ENCODE data around the gene SLC25A30. TPM values are rescaled to one million over a fixed set of nuclear protein-coding genes. Genes with fewer than 3 reads are reported as not detected.
A peak's percentile ranks its signal among the peaks of the same experiment; 100 is the strongest.
"Not testable (repeated sequence)": the region's sequence is repeated elsewhere in the genome, so short reads cannot be mapped to it uniquely, and the experiment has no call there.

The SLC25A30 gene
- polyA plus RNA-seq, 6 donors from 2014 or later = 2.5 to 4.0 (median 3.1) TPM; not detected in 1

DNA sequence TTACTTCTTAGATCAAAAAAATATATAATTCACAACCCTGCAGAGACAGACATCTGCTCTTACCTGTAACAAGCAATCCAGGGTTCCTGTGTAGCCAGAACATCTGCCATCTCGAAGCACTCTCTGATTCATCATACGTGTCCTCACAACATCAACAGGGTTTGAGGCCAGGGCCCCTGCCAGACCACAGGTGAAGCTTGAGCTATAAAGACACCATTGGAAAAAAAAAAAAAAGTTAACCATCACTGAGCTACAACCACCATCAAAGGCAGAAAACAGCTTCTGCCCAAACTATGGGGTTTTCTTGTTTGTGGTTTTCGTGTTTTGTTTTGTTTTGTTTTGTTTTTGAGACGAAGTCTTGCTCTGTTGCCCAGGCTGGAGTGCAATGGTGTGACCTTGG is 19.3 kb downstream of the SLC25A30 start:
- H3K4me1 Mint-ChIP-seq = peaks cover 5 to 7% (median 7%) of the 10 kb centered on the region in 3 donors
- H3K4me3 Mint-ChIP-seq = no peak overlapping the region
- DNase-seq (no peak), ATAC-seq (ENCODE audit: low read depth in 2 of 2) (no peak)
- no peaks in the 10 kb centered on the region for H3K9me3 Mint-ChIP-seq
- no peaks in the 10 kb centered on the region for H3K27me3 Mint-ChIP-seq
- no peak overlapping the region for H3K27ac Mint-ChIP-seq
- H3K36me3 Mint-ChIP-seq = peaks cover 7 to 22% of the 10 kb centered on the region in 2 donors

DNA sequence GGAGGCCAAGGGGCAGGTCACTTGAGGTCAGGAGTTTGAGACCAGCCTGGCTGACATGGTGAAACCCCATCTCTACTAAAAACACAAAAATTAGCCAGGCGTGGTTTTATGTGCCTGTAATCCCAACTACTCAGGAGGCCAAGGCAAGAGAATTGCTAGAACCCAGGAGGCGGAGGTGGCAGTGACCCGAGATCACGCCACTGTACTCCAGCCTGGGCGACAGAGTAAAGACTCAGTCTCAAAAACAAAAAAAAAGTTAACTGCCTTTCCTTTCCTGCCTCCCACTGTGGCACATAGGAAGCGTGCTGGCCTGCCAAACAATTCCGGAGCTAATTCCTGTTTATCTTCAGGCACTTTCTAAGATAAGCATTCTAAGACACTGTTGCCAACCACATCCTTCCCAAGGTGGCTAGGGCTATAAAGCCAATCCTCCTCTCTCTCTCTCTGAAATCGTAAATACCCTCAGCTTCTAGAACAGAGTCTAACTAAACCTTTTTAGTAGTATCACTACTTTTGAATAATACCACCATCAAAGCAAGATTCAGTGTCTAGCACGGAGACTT is 21.6 kb downstream of the SLC25A30 start:
- Mint-ChIP-seq H3K9me3 (no peaks in the 10 kb centered on the region), H3K4me1 (peaks cover 5 to 7% (median 7%) of the 10 kb centered on the region in 3 donors), H3K4me3 (no peak overlapping the region), H3K27me3 (no peaks in the 10 kb centered on the region), H3K36me3 (peaks cover 0 to 16% of the 10 kb centered on the region in 2 donors), H3K27ac (peak overlapping the region in 3 of 6 donors; percentile 66 to 76 (median 73))
- ATAC-seq (ENCODE audit: low read depth in 2 of 2) (no peak), DNase-seq (no peak)

DNA sequence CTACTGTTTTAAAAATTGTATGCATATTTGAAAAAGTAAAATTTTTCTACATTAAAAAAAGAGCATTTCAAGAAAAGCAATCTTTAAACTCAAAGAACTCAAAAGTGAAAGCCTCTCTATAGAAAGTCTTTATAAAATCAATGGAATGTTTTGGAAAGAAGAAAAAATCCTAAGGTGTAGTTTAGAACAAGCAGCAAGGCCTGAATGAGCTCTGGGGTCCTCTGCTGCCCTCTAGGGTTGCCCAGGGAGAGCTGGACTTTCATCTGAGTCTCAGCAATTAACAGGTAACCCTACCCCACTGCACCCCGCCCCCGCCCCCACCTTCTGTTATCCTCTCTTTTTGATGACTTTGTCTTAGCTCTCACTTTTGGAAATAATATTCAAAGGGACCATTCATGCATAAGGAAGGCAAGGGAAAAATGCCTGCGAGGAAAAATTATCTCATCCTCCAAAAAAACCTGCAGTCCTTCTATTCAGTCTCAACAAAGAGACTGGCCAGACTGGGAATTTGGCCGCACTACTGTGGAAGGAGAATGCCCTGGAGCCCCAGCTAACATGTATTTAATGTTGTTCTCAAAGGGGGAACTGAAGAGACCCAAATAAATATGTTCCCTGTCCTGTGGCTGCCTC is 24.1 kb downstream of the SLC25A30 start:
- Mint-ChIP-seq H3K27ac (peak overlapping the region in 4 of 6 donors; percentile 9 to 88 (median 56)), H3K36me3 (peaks cover 8 to 11% of the 10 kb centered on the region in 2 donors), H3K9me3 (no peaks in the 10 kb centered on the region), H3K4me3 (no peak overlapping the region), H3K27me3 (no peaks in the 10 kb centered on the region), H3K4me1 (peaks cover 7% of the 10 kb centered on the region in 3 donors)
- ATAC-seq (ENCODE audit: low read depth in 2 of 2) (peak; percentile 54 to 74), DNase-seq (peak; percentile 22)

DNA sequence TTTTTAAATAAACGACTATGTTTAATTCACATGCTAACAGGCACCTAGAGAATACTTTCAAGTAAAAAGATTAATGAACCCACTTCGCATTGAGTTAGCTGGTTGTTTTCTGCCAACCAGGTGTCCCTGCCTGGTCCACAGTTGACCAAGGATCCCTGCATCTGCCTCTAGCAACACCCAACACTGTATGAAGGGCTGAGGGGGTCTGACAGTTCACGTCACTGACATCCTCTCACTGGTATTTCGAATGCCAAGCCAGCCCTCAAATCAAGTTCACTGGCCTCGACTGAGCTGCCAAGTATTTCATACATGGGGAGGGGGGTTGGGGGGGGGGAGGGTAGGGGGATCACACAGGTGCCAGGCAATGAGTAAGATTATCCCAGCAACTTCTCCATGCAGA is 25.4 kb downstream of the SLC25A30 start:
- H3K4me3 Mint-ChIP-seq = no peak overlapping the region
- H3K27me3 Mint-ChIP-seq = no peaks in the 10 kb centered on the region
- DNase-seq (no peak), ATAC-seq (ENCODE audit: low read depth in 2 of 2) (no peak)
- peak overlapping the region in 1 of 6 donors; percentile 76 for H3K27ac Mint-ChIP-seq
- H3K4me1 Mint-ChIP-seq = peaks cover 7% of the 10 kb centered on the region in 3 donors
- no peaks in the 10 kb centered on the region for H3K9me3 Mint-ChIP-seq
- H3K36me3 Mint-ChIP-seq = peaks cover 2 to 8% of the 10 kb centered on the region in 2 donors

DNA sequence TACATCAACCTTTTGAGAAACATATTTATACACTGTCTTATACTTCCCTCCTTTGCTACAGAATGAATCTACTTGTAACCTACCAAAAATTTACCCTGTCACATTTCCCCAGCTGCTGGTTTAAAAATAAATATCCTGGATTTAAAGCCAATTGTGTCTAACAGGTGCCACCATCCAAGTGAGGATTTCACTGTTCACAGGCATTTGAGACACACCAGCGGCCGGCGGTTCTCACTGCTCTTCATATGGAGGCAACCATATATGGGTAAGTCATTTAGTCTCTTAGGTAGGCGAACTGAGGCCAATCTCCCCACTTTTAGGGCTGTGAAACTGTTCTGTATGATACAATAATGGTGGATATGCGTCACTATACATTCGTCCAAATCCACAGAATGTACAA is 26.2 kb downstream of the SLC25A30 start:
- peaks cover 5 to 8% of the 10 kb centered on the region in 2 donors for H3K36me3 Mint-ChIP-seq

DNA sequence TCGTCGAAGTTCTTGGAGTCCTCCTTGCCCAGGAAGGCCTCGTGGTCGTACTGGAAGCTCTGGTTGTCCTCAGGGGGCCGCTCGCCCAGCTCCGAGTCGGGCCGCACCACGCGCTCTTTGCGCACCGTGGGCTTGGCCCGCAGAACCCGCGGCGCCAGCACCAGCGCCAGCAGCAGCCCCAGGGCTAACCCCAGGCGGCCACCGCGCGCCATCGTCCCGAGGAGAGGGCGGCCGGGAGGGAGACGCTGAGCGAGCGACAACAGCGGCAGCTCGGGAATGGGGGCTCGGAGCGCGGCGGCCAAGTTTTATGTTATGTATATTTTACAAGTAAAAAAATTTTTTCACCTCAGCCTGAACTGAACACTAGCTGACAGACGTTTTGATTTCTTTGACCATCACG is 27.0 kb downstream of the SLC25A30 start:
- H3K4me1 Mint-ChIP-seq = peaks cover 4 to 13% (median 6%) of the 10 kb centered on the region in 3 donors
- peak in 1 of 2 donors; percentile 43 for ATAC-seq (ENCODE audit: low read depth in 2 of 2)
- not testable (repeated sequence) for H3K27ac Mint-ChIP-seq, H3K4me3 Mint-ChIP-seq, H3K36me3 Mint-ChIP-seq, DNase-seq, H3K9me3 Mint-ChIP-seq, H3K27me3 Mint-ChIP-seq

More for the DNA sequence above, 26.2 kb downstream of the SLC25A30 start:
- Mint-ChIP-seq H3K4me1 (peaks cover 7 to 12% (median 7%) of the 10 kb centered on the region in 3 donors), H3K27me3 (no peaks in the 10 kb centered on the region), H3K9me3 (no peaks in the 10 kb centered on the region), H3K27ac (peak overlapping the region in 1 of 6 donors; percentile 4), H3K4me3 (no peak overlapping the region)
- DNase-seq (no peak), ATAC-seq (ENCODE audit: low read depth in 2 of 2) (no peak)

DNA sequence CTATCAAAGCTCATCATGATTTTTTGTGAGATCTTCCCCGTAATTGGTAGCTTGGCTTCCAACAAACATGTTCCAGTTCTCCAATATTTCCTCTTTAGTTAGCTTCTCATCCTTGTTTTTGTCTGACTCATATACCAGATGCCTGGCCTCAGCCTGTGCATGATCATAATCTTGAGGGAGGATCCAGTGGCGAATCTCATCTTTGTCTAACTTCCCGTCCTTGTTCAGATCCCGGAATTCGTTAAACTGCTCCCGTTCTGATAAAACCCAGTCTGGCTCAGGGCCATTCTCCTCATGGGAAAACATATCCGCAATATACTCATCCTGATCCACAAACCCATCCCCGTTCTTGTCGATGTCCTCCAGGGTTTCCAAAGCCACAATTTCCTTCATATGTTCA is 27.8 kb downstream of the SLC25A30 start:
- not testable (repeated sequence) for H3K9me3 Mint-ChIP-seq; DNase-seq; ATAC-seq (ENCODE audit: low read depth in 2 of 2); H3K27me3 Mint-ChIP-seq; H3K36me3 Mint-ChIP-seq
- Mint-ChIP-seq H3K4me3 (peak overlapping the region in 1 of 8 donors; percentile 53), H3K4me1 (peaks cover 0 to 13% (median 4%) of the 10 kb centered on the region in 3 donors), H3K27ac (peak overlapping the region in 2 of 6 donors; percentile 0 to 84)

DNA sequence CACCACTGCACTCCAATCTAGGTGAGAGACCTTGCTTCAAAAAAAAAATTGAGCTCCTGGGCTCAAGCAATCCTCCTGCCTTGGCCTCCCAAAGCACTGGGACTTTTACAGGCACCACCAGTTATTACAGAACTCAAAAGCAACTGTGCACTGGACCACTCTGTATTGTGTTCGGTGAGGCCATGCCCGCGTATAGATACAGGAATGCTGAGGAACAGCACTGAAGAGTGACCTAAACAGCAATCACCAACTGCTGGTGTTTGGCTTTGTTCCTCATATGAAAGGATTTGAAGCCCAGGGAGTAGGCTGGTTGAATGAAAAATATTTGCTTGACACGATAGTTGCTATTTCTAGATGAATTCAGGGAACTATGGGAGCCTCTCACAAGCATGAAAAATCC is 29.5 kb downstream of the SLC25A30 start:
- no peak overlapping the region for H3K4me3 Mint-ChIP-seq
- H3K4me1 Mint-ChIP-seq = peaks cover 0 to 7% (median 0%) of the 10 kb centered on the region in 3 donors

DNA sequence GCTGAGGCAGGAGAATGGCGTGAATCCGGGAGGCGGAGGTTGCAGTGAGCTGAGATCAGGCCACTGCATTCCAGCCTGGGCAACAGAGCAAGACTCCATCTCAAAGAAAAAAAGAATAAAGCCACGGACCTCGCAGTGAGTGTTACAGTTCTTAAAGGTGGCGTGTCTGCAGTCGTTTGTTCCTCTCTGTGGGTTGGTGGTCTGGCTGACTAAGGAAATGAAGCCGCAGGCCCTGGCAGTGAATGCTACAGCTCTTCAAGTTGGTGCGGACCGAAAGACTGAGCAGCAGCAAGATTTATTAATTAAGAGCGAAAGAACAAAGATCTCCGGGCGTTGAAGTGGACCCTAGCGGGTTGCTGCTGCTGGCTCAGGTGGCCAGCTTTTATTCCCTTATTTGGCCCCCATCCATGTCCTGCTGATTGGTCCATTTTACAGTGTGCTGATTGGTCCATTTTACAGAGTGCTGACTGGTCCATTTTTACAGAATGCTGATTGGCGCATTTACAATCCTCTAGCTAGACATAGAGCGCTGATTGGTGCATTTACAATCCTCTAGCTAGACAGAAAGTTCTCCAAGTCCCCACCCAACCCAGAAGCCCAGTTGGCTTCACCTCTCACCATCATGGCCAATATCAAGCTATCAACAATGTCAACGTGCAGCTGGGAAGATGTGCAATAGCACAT is 31.1 kb downstream of the SLC25A30 start:
- Mint-ChIP-seq H3K36me3 (peaks cover 12 to 15% of the 10 kb centered on the region in 2 donors), H3K27ac (peak overlapping the region in 2 of 6 donors; percentile 28 to 88)
- not testable (repeated sequence) for DNase-seq; H3K4me1 Mint-ChIP-seq; H3K27me3 Mint-ChIP-seq; H3K9me3 Mint-ChIP-seq; ATAC-seq (ENCODE audit: low read depth in 2 of 2); H3K4me3 Mint-ChIP-seq

More for the DNA sequence above, 29.5 kb downstream of the SLC25A30 start:
- DNase-seq = no peak
- Mint-ChIP-seq H3K27me3 (no peaks in the 10 kb centered on the region), H3K36me3 (peaks cover 12 to 15% of the 10 kb centered on the region in 2 donors), H3K9me3 (no peaks in the 10 kb centered on the region), H3K27ac (no peak overlapping the region)
- ATAC-seq (ENCODE audit: low read depth in 2 of 2) = no peak

DNA sequence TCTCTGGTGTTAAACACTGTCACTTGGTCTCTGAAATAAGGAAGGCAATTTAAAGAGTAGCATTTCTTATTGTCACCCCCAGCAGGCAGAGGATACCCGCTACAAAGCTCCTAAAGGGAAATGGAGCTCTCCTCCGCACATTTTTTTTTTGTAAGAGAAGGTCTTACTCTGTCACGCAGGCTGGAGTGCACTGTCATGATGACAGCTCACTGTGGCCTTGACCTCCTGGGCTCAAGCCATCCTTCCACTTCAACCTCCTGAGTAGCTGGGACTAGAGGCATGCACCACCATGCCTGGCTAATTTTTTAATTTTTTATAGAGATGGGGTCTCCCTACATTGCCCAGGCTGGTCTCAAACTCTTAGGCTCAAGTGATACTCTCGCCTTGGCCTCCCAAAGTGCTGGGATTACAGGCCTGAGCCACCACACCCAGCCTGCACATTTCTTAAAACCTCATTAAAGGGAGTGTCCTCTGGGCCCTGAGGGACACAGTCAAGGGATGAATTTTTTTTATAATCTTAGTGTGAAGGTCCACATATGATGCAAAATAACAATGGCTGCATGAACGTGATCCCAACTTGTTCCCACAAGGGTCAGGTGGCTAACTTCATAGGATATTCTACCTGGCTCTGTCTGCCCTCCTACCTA is 32.1 kb downstream of the SLC25A30 start:
- Mint-ChIP-seq H3K4me3 (no peak overlapping the region), H3K9me3 (no peaks in the 10 kb centered on the region), H3K27ac (peak overlapping the region in 1 of 6 donors; percentile 72), H3K27me3 (no peaks in the 10 kb centered on the region), H3K4me1 (peaks cover 0 to 7% (median 0%) of the 10 kb centered on the region in 3 donors), H3K36me3 (peaks cover 12 to 15% of the 10 kb centered on the region in 2 donors)
- ATAC-seq (ENCODE audit: low read depth in 2 of 2) (no peak), DNase-seq (no peak)

DNA sequence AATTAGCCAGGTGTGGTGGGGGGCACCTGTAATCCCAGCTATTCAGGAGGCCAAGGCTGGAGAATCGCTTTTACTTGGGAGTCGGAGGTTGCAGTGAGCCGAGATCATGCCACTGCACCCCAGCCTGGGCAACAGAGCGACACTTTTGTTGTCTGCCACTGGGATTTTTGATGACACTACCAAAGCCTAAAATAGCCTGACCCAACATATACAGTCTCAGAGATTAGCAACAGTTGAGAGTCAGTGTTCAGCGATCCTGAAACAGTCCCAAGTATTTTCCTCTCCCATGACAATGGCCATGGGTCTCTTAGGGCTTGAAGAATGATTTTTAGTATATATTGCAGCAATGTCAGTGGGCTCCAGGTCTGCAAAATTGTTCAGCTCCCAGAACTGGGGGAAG is 32.9 kb downstream of the SLC25A30 start:
- Mint-ChIP-seq H3K9me3 (no peaks in the 10 kb centered on the region), H3K36me3 (peaks cover 9 to 12% of the 10 kb centered on the region in 2 donors), H3K27ac (no peak overlapping the region), H3K4me1 (peaks cover 0 to 5% (median 0%) of the 10 kb centered on the region in 3 donors), H3K4me3 (no peak overlapping the region), H3K27me3 (no peaks in the 10 kb centered on the region)
- no peak for DNase-seq
- ATAC-seq (ENCODE audit: low read depth in 2 of 2) = no peak

DNA sequence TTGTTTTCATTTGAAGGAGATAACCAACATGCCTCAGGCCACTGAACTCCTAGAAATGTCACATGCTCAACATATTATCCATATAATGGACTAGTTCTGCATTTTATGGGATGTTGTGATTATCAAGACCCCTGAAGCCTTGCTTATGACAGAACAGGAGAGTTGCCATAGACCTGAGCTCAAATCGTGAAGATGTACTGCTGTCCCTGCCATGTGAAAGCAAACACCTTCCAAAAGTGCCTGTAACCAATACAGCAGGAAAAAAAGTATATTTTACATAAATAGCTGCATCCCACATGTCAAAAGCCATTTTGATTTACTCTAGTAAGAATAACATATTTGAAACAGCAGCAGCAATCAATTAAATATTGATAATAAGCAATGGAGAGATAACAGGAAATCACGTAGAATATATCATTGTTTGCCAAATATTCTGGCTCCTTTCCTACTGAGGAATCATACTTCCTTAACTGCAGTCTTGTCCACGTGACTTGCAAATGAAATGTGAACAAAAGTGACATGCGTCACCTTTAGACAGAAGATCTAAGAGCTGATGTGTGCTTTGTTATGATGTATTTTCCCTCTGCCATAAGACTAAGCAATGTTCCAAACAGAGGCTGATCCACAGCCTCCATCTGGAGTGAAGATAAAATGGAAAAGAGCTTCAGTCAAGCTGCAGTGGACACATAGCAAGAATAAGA is 33.5 kb downstream of the SLC25A30 start:
- DNase-seq = no peak
- no peak overlapping the region for H3K4me3 Mint-ChIP-seq
- H3K27ac Mint-ChIP-seq = peak overlapping the region in 1 of 6 donors; percentile 5
- no peaks in the 10 kb centered on the region for H3K27me3 Mint-ChIP-seq
- H3K4me1 Mint-ChIP-seq = peaks cover 0 to 5% (median 0%) of the 10 kb centered on the region in 3 donors
- H3K9me3 Mint-ChIP-seq = no peaks in the 10 kb centered on the region
- no peak for ATAC-seq (ENCODE audit: low read depth in 2 of 2)
- peaks cover 7 to 12% of the 10 kb centered on the region in 2 donors for H3K36me3 Mint-ChIP-seq

DNA sequence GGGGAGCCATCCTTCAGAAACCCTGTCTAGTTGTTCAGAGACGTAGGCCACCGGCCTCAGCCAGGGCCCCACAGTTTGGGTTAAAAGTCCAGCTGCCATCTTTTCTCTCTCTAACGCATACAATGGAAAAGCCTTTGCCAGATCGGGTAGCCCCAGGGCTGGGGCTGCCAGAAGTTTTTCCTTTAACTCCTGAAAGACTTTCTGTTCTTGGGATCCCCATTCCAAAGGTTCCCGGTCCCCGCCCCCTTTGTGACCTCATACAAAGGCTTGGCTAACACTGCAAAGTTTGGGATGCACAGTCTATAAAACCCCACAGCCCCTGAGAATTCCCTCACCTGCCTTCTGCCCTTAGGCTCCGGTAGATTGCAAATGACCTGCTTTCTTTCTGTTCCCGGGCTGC is 35.4 kb downstream of the SLC25A30 start:
- H3K9me3 Mint-ChIP-seq; H3K27me3 Mint-ChIP-seq; H3K4me1 Mint-ChIP-seq; H3K27ac Mint-ChIP-seq; ATAC-seq (ENCODE audit: low read depth in 2 of 2); H3K4me3 Mint-ChIP-seq; DNase-seq: not testable (repeated sequence)
- peaks cover 7 to 12% of the 10 kb centered on the region in 2 donors for H3K36me3 Mint-ChIP-seq

Data from naive B cell (primary cell).